SU-DHL-6 (cell line): Measurements from ENCODE around the gene INO80B.

Source experiments
- EZH2phosphoT487 ChIP-seq: fragments of 200-600 bp; sonication (generic), shearing (Covaris generic); conservative IDR thresholded peaks from 2 replicates; pipeline ENCODE4 v1.6.1; 2018; ENCODE audit warnings: mild to moderate bottlenecking, antibody characterized with exemption, low read length, moderate library complexity, mixed read lengths
- TF ChIP-seq, protein P1 (sequence below): fragments of 200-600 bp; sonication (generic); IDR thresholded peaks from one replicate; pipeline ENCODE4 v1.5.1; 2017; ENCODE audit warnings: antibody characterized with exemption, mild to moderate bottlenecking, low read length, moderate library complexity; ENCODE audit not compliant: insufficient read depth, poor library complexity, severe bottlenecking

DNA sequence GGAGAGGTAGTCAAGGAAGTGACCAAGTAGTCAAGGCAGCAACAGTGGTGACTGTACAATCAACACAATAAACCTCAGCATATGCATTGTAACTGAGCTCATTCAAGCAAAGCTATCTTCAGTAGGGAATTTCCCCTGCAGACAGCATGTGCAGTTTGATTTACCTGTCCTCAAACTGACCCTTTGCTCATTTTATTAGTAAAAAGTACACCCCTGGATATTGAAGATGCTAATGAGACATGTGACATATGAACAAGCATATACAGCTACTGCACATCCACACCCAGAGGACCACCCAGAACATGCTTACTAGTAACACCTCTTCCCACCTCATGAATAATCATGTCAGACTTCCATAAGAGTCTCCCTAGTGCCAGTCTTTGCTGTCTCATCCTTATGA lies 48.9 kb upstream of the INO80B start:
- TF ChIP-seq, protein P1, sequence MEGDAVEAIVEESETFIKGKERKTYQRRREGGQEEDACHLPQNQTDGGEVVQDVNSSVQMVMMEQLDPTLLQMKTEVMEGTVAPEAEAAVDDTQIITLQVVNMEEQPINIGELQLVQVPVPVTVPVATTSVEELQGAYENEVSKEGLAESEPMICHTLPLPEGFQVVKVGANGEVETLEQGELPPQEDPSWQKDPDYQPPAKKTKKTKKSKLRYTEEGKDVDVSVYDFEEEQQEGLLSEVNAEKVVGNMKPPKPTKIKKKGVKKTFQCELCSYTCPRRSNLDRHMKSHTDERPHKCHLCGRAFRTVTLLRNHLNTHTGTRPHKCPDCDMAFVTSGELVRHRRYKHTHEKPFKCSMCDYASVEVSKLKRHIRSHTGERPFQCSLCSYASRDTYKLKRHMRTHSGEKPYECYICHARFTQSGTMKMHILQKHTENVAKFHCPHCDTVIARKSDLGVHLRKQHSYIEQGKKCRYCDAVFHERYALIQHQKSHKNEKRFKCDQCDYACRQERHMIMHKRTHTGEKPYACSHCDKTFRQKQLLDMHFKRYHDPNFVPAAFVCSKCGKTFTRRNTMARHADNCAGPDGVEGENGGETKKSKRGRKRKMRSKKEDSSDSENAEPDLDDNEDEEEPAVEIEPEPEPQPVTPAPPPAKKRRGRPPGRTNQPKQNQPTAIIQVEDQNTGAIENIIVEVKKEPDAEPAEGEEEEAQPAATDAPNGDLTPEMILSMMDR: no peak
- TF ChIP-seq EZH2phosphoT487: no peak
